22Rv1 (cell line): ENCODE results near the gene CCL20.

Source experiments
- CTCF ChIP-seq: fragments of 450-650 bp; IDR thresholded peaks from 2 replicates; pipeline ENCODE4 v1.5.1; 2017; ENCODE audit warnings: mild to moderate bottlenecking
- ZFX ChIP-seq: fragments of 450-650 bp; IDR thresholded peaks from 2 replicates; pipeline ENCODE4 v1.6.1; 2017; ENCODE audit warnings: antibody characterized with exemption, borderline replicate concordance

GRCh38 chr2:227855440-227855839 is 41.8 kb downstream of the CCL20 start:
- TF ChIP-seq CTCF (no peak), ZFX (no peak)
